GM12878 (cell line): Measurements from ENCODE around the gene GOLGA6D. TPM values are rescaled to one million over a fixed set of nuclear protein-coding genes. Genes with fewer than 3 reads are reported as not detected.
"Not testable (repeated sequence)": the region's sequence is repeated elsewhere in the genome, so short reads cannot be mapped to it uniquely, and the experiment has no call there.

Experiments used
- ATAC-seq: fragments of 200-7000 bp; cut with Tn5 transposase; 3 replicates; pipeline ENCODE4 v1.9.1; 2020; ENCODE audit warnings: mild to moderate bottlenecking, moderate library complexity
- BruUV-seq: library from RNA; stranded (reverse); fragments of 400-500 nt; replicated peaks from 2 replicates; lab custom pipeline; 2021; lab: Mats Ljungman, UMichigan
- CTCF ChIA-PET: fragments of 300-600 bp; sonication (Branson Sonifier 250); formaldehyde crosslinking; extraction: SDS; loops from one replicate; lab custom pipeline; 2021; ENCODE audit warnings: inconsistent platforms; lab: Yijun Ruan, JAX
- POLR2A ChIA-PET: fragments of 350-600 bp; formaldehyde crosslinking; extraction: SDS; loops from one replicate; lab custom pipeline; 2021; ENCODE audit warnings: inconsistent platforms; lab: Charles Lee
- RAD21 ChIA-PET: fragments of 300-600 bp; sonication (Branson Sonifier 250); formaldehyde crosslinking; loops from one replicate; lab custom pipeline; 2023; ENCODE audit warnings: antibody characterized with exemption; ENCODE audit not compliant: unreplicated experiment; lab: Charles Lee
- SMC1A ChIA-PET: fragments of 300-600 bp; sonication (Branson Sonifier 250); formaldehyde crosslinking; loops from one replicate; lab custom pipeline; 2023; ENCODE audit not compliant: unreplicated experiment, uncharacterized antibody; lab: Charles Lee
- DNase-seq: peaks from one replicate; pipeline ENCODE4 v3.0.0-alpha.2; 2011; ENCODE audit warnings: low read depth, low spot score
- FAIRE-seq: peaks from 3 replicates; lab custom pipeline; 2011; peaks lifted over from hg19 to GRCh38; lab: Jason Lieb, UNC
- H2AFZ ChIP-seq: 2 replicates; pipeline ENCODE4 v1.6.0; 2011; ENCODE audit warnings: low read depth, low read length, control low read depth; ENCODE audit not compliant: control insufficient read depth
- H3K27ac ChIP-seq: 2 replicates; pipeline ENCODE4 v1.5.1; 2011; ENCODE audit warnings: control low read depth; ENCODE audit not compliant: control insufficient read depth, insufficient read depth
- H3K27me3 ChIP-seq, 2 experiments: replicated peaks in 1 of 2; 2 replicates each; pipeline versions ENCODE4 v1.6.0 to v1.6.1; 2011; ENCODE audit warnings: low read length in 1 of 2; ENCODE audit not compliant: control insufficient read depth in 2 of 2, insufficient read depth in 2 of 2
- H3K36me3 ChIP-seq, 2 experiments: 2 replicates each; pipeline ENCODE4 v1.5.1; 2011; ENCODE audit warnings: low read length in 1 of 2; ENCODE audit not compliant: control insufficient read depth in 2 of 2, insufficient read depth in 2 of 2
- H3K4me1 ChIP-seq: 2 replicates; pipeline ENCODE4 v1.6.1; 2011; ENCODE audit warnings: mild to moderate bottlenecking, low read length, moderate library complexity, mixed read lengths; ENCODE audit not compliant: control insufficient read depth, insufficient read depth
- H3K4me2 ChIP-seq: 2 replicates; pipeline ENCODE4 v1.6.0; 2011; ENCODE audit warnings: control low read depth; ENCODE audit not compliant: control insufficient read depth, insufficient read depth
- H3K4me3 ChIP-seq: fragments of 200-600 bp; sonication (generic); 2 replicates; pipeline ENCODE4 v1.5.1; 2016
- H3K79me2 ChIP-seq: 2 replicates; pipeline ENCODE4 v1.6.0; 2011; ENCODE audit warnings: low read length; ENCODE audit not compliant: control insufficient read depth, insufficient read depth
- H3K9ac ChIP-seq: 2 replicates; pipeline ENCODE4 v1.8.0; 2011; ENCODE audit warnings: low read length, control low read depth, mixed read lengths; ENCODE audit not compliant: control insufficient read depth, insufficient read depth
- H3K9me3 ChIP-seq: replicated peaks from 3 replicates; pipeline ENCODE4 v1.5.1; 2011; ENCODE audit warnings: mild to moderate bottlenecking, low read length; ENCODE audit not compliant: control insufficient read depth, insufficient read depth
- H4K20me1 ChIP-seq: 2 replicates; pipeline ENCODE4 v1.6.0; 2011; ENCODE audit not compliant: control insufficient read depth, insufficient read depth
- CTCF ChIP-seq, 3 experiments: IDR thresholded peaks in 2 of 3; conservative IDR thresholded peaks in 1 of 3; 2 replicates each; pipeline ENCODE4 v1.5.1; 2011; ENCODE audit warnings: low read depth in 3 of 3, low read length in 3 of 3, mild to moderate bottlenecking in 3 of 3, control low read depth in 2 of 3, moderate library complexity in 2 of 3, inconsistent platforms in 1 of 3, mixed read lengths in 1 of 3; ENCODE audit not compliant: control insufficient read depth in 2 of 3, insufficient read depth in 1 of 3; ENCODE audit errors: extremely low read depth in 1 of 3
- NFXL1 ChIP-seq: fragments of 450-650 bp; IDR thresholded peaks from 2 replicates; pipeline ENCODE4 v1.6.1; 2017; ENCODE audit warnings: antibody characterized with exemption, mild to moderate bottlenecking, borderline replicate concordance
- NR2F1 ChIP-seq: fragments of 450-650 bp; conservative IDR thresholded peaks from 2 replicates; pipeline ENCODE4 v1.6.1; 2017; ENCODE audit warnings: mild to moderate bottlenecking
- RAD21 ChIP-seq: IDR thresholded peaks from 2 replicates; pipeline ENCODE4 v1.6.1; 2011; ENCODE audit warnings: mild to moderate bottlenecking, low read depth, low read length, moderate library complexity; ENCODE audit not compliant: insufficient read depth
- WGBS: methylation state at CpG from one replicate; pipeline ENCODE4 v1.1.6; 2016; ENCODE audit warnings: low lambda C conversion rate; ENCODE audit not compliant: insufficient replicate concordance, insufficient coverage; ENCODE audit errors: missing lambda C conversion rate; 5-methylcytosine and 5-hydroxymethylcytosine counted together
- in situ Hi-C: fragments of 300-500 bp; cut with MboI; formaldehyde crosslinking; loops from 9 replicates; pipeline ENCODE4 v1.14.3; 2018; ENCODE audit warnings: mixed read lengths
- intact Hi-C: fragments of 100-400 bp; cut with micrococcal nuclease; formaldehyde crosslinking; loops from one replicate; pipeline ENCODE4 v1.14.2; 2022; ENCODE audit not compliant: unreplicated experiment
- polyA plus RNA-seq, 11 experiments: library from polyadenylated mRNA; depleted of rRNA in 4 of 11; unstranded in 6 of 11; stranded (reverse) in 5 of 11; fragments of >200 nt; fragmentation: Nextera tagmentation in 4 of 11; fragmentation: Illumina TruSeq in 1 of 11; extraction: Ambion mirVana in 4 of 11; extraction: Trizol in 1 of 11; gene quantifications; 1 replicate in 1 of 11; 2 replicates in 10 of 11; pipeline versions ENCODE4 v1.2.1 to v1.2.3, GENCODE V29; 2011 to 2016; ENCODE audit warnings: inconsistent platforms in 2 of 11, missing spikeins in 2 of 11, low read depth in 1 of 11
- total RNA-seq, 4 experiments: library from RNA; depleted of rRNA in 3 of 4; stranded (reverse); fragments of >200 nt in 3 of 4; fragmentation: Illumina TruSeq in 1 of 4; extraction: Trizol in 1 of 4; gene quantifications; 2 replicates each; pipeline versions ENCODE4 v1.2.1 to v1.2.3, GENCODE V29; 2013 to 2021

The GOLGA6D gene
- total and polyA plus RNA-seq, 10 of the 15 experiments (the other 5 are each of a cell fraction or from before 2014, with no cell fraction given) = not detected

- DNase-seq, H2AFZ ChIP-seq, intact Hi-C loops, BruUV-seq, SMC1A ChIA-PET, H3K9ac ChIP-seq, H3K4me1 ChIP-seq, H3K27me3 ChIP-seq, H3K36me3 ChIP-seq, H3K9me3 ChIP-seq, H4K20me1 ChIP-seq, H3K4me3 ChIP-seq, RAD21 ChIA-PET, H3K79me2 ChIP-seq, H3K27ac ChIP-seq, H3K4me2 ChIP-seq, POLR2A ChIA-PET: not testable (repeated sequence)
- TF ChIP-seq NR2F1 (0 out of 2 replicates have a peak, but pooled peaks have one; percentile 21), RAD21 (peak; percentile 13; the same call in 1 of the 2 replicates), NFXL1 (peak; percentile 77; the same call in 1 of the 2 replicates), CTCF (IDR thresholded peaks at IDR 0.05 in 2 of 3, conservative IDR thresholded peaks at IDR 0.05 in 1 of 3; ENCODE audit: control insufficient read depth in 2 of 3, extremely low read depth in 1 of 3, insufficient read depth in 1 of 3, low read depth in 3 of 3, low read length in 3 of 3) (peak in 1 of 3 experiments; percentile 44; a peak in 1 of 6 replicates)
- in situ Hi-C loops = loop anchor here (10.0 kb wide), 1 partner anchor 1150 kb away; no protein-coding TSS in a partner anchor
- WGBS = 35% methylated on average over 5 of the region's 5 CpGs
- ATAC-seq = peak; percentile 100
- peak; percentile 57 for FAIRE-seq
- CTCF ChIA-PET = interaction anchor here (1.2 to 1.5 kb wide), 3 partner anchors 233 to 954 kb away, joined by 4 to 5 read pairs (median 5); no protein-coding TSS in a partner anchor
These were observed 8.0 kb upstream of the GOLGA6D start for GRCh38 chr15:75274509-75275107.

- POLR2A ChIA-PET, intact Hi-C loops: not testable (repeated sequence)
- in situ Hi-C loops = loop anchor here (10.0 kb wide), 1 partner anchor 1151 kb away; no protein-coding TSS in a partner anchor
These were observed 7.0 kb upstream of the GOLGA6D start for GRCh38 chr15:75275617-75276016.

GRCh38 chr15:75278497-75278896 lies 4.1 kb upstream of the GOLGA6D start:
- BruUV-seq, H3K27ac ChIP-seq, intact Hi-C loops, ATAC-seq, H3K27me3 ChIP-seq, H3K79me2 ChIP-seq, RAD21 ChIA-PET, H3K4me3 ChIP-seq, H2AFZ ChIP-seq, POLR2A ChIA-PET, CTCF ChIA-PET, H4K20me1 ChIP-seq, FAIRE-seq, H3K4me1 ChIP-seq, SMC1A ChIA-PET, H3K9ac ChIP-seq, H3K9me3 ChIP-seq, H3K36me3 ChIP-seq, DNase-seq, H3K4me2 ChIP-seq: not testable (repeated sequence)
- in situ Hi-C loops = loop anchor here (10.0 kb wide), 1 partner anchor 1154 kb away; no protein-coding TSS in a partner anchor
- WGBS = 17% methylated on average over 1 of the region's 1 CpG

More at GRCh38 chr15:75275617-75276016, 7.0 kb upstream of the GOLGA6D start:
- H3K79me2 ChIP-seq, H3K27ac ChIP-seq, H3K36me3 ChIP-seq, H3K4me3 ChIP-seq, BruUV-seq, ATAC-seq, H3K9ac ChIP-seq, H3K4me2 ChIP-seq, FAIRE-seq, RAD21 ChIA-PET, H3K9me3 ChIP-seq, H3K27me3 ChIP-seq, DNase-seq, SMC1A ChIA-PET, H2AFZ ChIP-seq, H3K4me1 ChIP-seq, H4K20me1 ChIP-seq: not testable (repeated sequence)
- CTCF ChIA-PET = interaction anchor here (1.4 kb wide), 1 partner anchor 246 kb away, joined by 5 read pairs; no protein-coding TSS in a partner anchor
- WGBS = 27% methylated on average over 3 of the region's 3 CpGs
